GM12874 (cell line): Measurements from ENCODE around the gene WDR1.

Experiments
- CTCF ChIP-seq: IDR thresholded peaks from 2 replicates; pipeline ENCODE4 v1.5.1; 2011; ENCODE audit warnings: low read depth, mild to moderate bottlenecking, control low read depth, low read length, moderate library complexity; ENCODE audit not compliant: insufficient read depth

WDR1 gene

GRCh38 chr4:10121568-10122208 is 5.1 kb upstream of the WDR1 start:
- TF ChIP-seq CTCF: no peak

- no peak for TF ChIP-seq CTCF
Observed at GRCh38 chr4:10120943-10121567, 4.5 kb upstream of the WDR1 start.

GRCh38 chr4:10119773-10120172 is 3.2 kb upstream of the WDR1 start:
- TF ChIP-seq CTCF: no peak

- TF ChIP-seq CTCF: no peak
Observed at GRCh38 chr4:10119278-10119677, 2.7 kb upstream of the WDR1 start.

GRCh38 chr4:10118048-10119004 is 1.7 kb upstream of the WDR1 start:
- TF ChIP-seq CTCF: no peak

- TF ChIP-seq CTCF: no peak
Observed at GRCh38 chr4:10117359-10118047, 904 bp upstream of the WDR1 start.
